ENCODE results near the gene PCNX2. TPM values are rescaled to one million over a fixed set of nuclear protein-coding genes. Genes with fewer than 3 reads are reported as not detected.
A peak's percentile ranks its signal among the peaks of the same experiment; 100 is the strongest.

PCNX2 gene
- total RNA-seq, 2 experiments from 2014 or later: 11.5 to 12.2 TPM

- Mint-ChIP-seq H3K27me3 (ENCODE audit: low read depth) (no peaks in the 10 kb centered on the region), H3K36me3 (ENCODE audit: low read depth) (peaks cover 11% of the 10 kb centered on the region), H3K4me1 (ENCODE audit: low read depth) (no peaks in the 10 kb centered on the region), H3K4me3 (no peak overlapping the region), H3K27ac (no peak overlapping the region), H3K9me3 (no peaks in the 10 kb centered on the region)
- intact Hi-C loops (cut with micrococcal nuclease): no loop called here
- no peak for DNase-seq
- CTCF ChIA-PET: no interaction called here
Measured at GRCh38 chr1:233237647-233238046, 57.9 kb downstream of the PCNX2 start.

- Mint-ChIP-seq H3K27me3 (ENCODE audit: low read depth) (no peaks in the 10 kb centered on the region), H3K4me3 (no peak overlapping the region), H3K4me1 (ENCODE audit: low read depth) (no peaks in the 10 kb centered on the region), H3K36me3 (ENCODE audit: low read depth) (peaks cover 17% of the 10 kb centered on the region), H3K9me3 (no peaks in the 10 kb centered on the region), H3K27ac (no peak overlapping the region)
- intact Hi-C loops (cut with micrococcal nuclease): no loop called here
- DNase-seq: no peak
- CTCF ChIA-PET: no interaction called here
Measured at GRCh38 chr1:233233508-233234040, 62.0 kb downstream of the PCNX2 start.

DNA sequence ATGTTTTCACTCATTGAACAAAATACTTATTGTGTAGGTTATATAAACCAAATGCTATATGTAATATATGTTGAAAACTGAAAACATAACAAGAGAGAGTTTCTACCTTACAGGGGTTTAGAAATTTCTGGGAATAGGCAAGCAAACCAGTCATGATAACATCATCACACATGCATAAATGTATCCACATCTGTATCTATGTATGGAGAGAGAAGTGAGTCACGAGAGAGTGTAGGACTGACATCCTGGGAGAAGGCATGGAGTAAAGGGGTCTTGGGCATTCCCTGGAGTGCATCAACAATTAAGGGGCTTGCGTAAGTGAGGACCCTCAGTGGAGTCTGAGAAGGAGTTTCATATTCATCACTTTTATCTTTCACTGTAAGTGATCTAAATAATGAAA, 65.5 kb downstream of the PCNX2 start:
- Mint-ChIP-seq H3K27me3 (ENCODE audit: low read depth) (no peaks in the 10 kb centered on the region), H3K36me3 (ENCODE audit: low read depth) (peaks cover 13% of the 10 kb centered on the region)
- intact Hi-C loops (cut with micrococcal nuclease): no loop called here

DNA sequence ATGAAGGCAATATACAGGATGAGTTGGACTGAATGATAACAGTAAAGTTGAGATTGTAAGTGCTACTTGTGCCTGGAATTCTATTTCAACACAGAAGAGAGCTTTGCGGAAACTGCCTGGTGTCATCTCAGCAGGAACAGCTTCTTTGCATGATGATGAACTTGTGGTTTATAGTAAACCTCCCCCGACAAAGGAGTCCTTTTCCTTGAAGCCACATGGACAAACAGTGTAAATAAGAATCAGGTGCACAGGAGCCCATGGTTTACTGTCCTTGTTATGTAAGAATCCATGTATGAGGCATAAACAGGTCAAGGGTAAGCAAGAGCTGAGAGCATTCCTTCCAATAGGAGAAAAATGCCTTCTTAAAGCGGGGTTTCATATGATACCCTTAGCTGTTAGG, 66.2 kb downstream of the PCNX2 start:
- H3K36me3 Mint-ChIP-seq (ENCODE audit: low read depth): peaks cover 13% of the 10 kb centered on the region
- no peak overlapping the region for H3K27ac Mint-ChIP-seq
- no peak overlapping the region for H3K4me3 Mint-ChIP-seq
- intact Hi-C loops (cut with micrococcal nuclease): no loop called here
- H3K9me3 Mint-ChIP-seq: no peaks in the 10 kb centered on the region
- no peaks in the 10 kb centered on the region for H3K4me1 Mint-ChIP-seq (ENCODE audit: low read depth)
- no peaks in the 10 kb centered on the region for H3K27me3 Mint-ChIP-seq (ENCODE audit: low read depth)
- CTCF ChIA-PET: no interaction called here
- DNase-seq: no peak

More for the DNA sequence above, 65.5 kb downstream of the PCNX2 start:
- no peaks in the 10 kb centered on the region for H3K9me3 Mint-ChIP-seq
- CTCF ChIA-PET: no interaction called here
- DNase-seq: no peak
- no peaks in the 10 kb centered on the region for H3K4me1 Mint-ChIP-seq (ENCODE audit: low read depth)
- no peak overlapping the region for H3K4me3 Mint-ChIP-seq
- H3K27ac Mint-ChIP-seq: no peak overlapping the region

GRCh38 chr1:233227930-233228465, 67.5 kb downstream of the PCNX2 start:
- Mint-ChIP-seq H3K36me3 (ENCODE audit: low read depth) (peaks cover 13% of the 10 kb centered on the region), H3K27me3 (ENCODE audit: low read depth) (no peaks in the 10 kb centered on the region), H3K4me1 (ENCODE audit: low read depth) (no peaks in the 10 kb centered on the region), H3K9me3 (no peaks in the 10 kb centered on the region), H3K4me3 (no peak overlapping the region), H3K27ac (no peak overlapping the region)
- no peak for DNase-seq
- CTCF ChIA-PET: no interaction called here
- intact Hi-C loops (cut with micrococcal nuclease): no loop called here

DNA sequence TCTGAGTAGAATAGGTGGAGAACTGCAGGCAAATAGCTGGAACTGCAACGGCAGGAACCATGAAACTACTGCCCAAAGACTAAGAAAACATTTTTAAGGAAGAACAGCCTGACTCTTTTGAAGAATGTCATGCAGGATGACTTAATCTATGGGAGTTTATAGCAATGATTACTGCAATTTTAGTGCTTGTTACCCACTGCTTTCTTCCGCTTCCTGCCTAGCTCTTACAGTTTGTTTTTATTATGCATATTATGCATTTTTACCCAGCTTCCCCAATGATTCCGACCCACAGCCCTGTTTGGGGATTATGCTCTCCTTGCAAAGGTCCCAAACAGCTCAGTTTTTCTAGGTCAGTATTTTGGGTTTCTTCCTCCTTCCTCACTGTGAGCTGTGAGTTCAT, 71.2 kb downstream of the PCNX2 start:
- H3K36me3 Mint-ChIP-seq (ENCODE audit: low read depth): peaks cover 21% of the 10 kb centered on the region
- H3K27ac Mint-ChIP-seq: no peak overlapping the region
- H3K27me3 Mint-ChIP-seq (ENCODE audit: low read depth): no peaks in the 10 kb centered on the region
- CTCF ChIA-PET: no interaction called here
- no peak for DNase-seq
- no peak overlapping the region for H3K4me3 Mint-ChIP-seq
- H3K9me3 Mint-ChIP-seq: no peaks in the 10 kb centered on the region
- intact Hi-C loops (cut with micrococcal nuclease): no loop called here
- H3K4me1 Mint-ChIP-seq (ENCODE audit: low read depth): no peaks in the 10 kb centered on the region

GRCh38 chr1:233217832-233218231, 77.7 kb downstream of the PCNX2 start:
- no peak overlapping the region for H3K4me3 Mint-ChIP-seq
- H3K9me3 Mint-ChIP-seq: no peaks in the 10 kb centered on the region
- intact Hi-C loops (cut with micrococcal nuclease): no loop called here
- no peaks in the 10 kb centered on the region for H3K4me1 Mint-ChIP-seq (ENCODE audit: low read depth)
- no peak for DNase-seq
- no peaks in the 10 kb centered on the region for H3K27me3 Mint-ChIP-seq (ENCODE audit: low read depth)
- no peak overlapping the region for H3K27ac Mint-ChIP-seq
- CTCF ChIA-PET: no interaction called here
- H3K36me3 Mint-ChIP-seq (ENCODE audit: low read depth): peaks cover 17% of the 10 kb centered on the region

DNA sequence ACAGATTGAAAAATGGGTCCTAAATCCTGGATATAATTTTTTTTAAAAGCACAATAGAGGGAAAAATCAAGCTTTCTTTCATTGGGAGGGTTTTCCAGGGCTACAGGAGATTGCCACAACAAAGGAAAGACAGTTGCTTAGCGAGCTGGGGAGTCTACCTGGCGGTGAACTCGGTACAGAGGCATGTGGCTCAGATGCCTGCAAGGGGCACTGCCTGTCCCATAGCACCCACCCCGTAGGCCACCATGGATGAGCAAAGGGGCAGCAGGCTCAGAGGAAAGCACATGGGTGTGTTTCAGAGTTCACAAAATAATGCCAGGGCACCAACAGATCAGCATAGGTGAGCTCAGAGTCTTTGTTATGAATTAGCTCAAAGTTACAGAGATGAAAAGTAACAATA, 79.5 kb downstream of the PCNX2 start:
- H3K9me3 Mint-ChIP-seq: no peaks in the 10 kb centered on the region
- no peak overlapping the region for H3K4me3 Mint-ChIP-seq
- H3K27ac Mint-ChIP-seq: no peak overlapping the region
- H3K36me3 Mint-ChIP-seq (ENCODE audit: low read depth): peaks cover 18% of the 10 kb centered on the region
- no peak for DNase-seq
- no peaks in the 10 kb centered on the region for H3K27me3 Mint-ChIP-seq (ENCODE audit: low read depth)
- H3K4me1 Mint-ChIP-seq (ENCODE audit: low read depth): no peaks in the 10 kb centered on the region
- CTCF ChIA-PET: interaction anchor here (0.6 to 1.0 kb wide), 2 partner anchors 10 to 721 kb away, joined by 3 read pairs; no protein-coding TSS in a partner anchor
- intact Hi-C loops (cut with micrococcal nuclease): no loop called here

DNA sequence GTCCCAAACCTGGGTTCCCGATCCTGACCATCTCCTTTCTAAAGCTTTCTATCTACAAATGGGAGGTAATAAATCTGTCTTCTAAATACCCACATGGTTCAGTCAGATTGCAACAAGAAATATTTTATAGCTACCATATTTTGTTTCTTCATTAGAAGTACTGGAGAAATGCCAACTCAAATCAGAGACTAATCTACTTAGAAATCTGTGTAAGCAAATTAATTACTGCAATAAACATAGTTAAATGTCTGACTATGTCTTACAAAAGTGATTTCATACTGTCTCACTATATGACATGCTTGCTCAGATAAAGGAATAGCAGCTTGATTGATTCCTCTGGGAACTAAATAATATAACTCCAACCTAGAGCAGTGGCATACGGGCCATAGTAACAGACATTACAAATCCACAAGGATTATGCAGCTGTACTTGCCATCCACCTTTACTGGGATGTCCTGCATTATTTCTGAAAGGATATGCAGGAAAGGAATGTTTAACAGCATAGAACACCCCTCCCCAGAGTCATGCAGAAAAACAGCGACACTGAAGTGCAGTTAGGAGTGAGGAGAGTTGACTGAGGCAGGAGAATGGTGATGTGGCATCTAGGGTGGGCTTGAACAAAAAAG, 80.3 kb downstream of the PCNX2 start:
- Mint-ChIP-seq H3K27me3 (ENCODE audit: low read depth) (no peaks in the 10 kb centered on the region), H3K4me1 (ENCODE audit: low read depth) (no peaks in the 10 kb centered on the region), H3K27ac (no peak overlapping the region), H3K4me3 (no peak overlapping the region), H3K36me3 (ENCODE audit: low read depth) (peaks cover 13% of the 10 kb centered on the region), H3K9me3 (no peaks in the 10 kb centered on the region)
- no peak for DNase-seq
- CTCF ChIA-PET: interaction anchor here (0.6 to 1.0 kb wide), 2 partner anchors 10 to 722 kb away, joined by 3 read pairs; no protein-coding TSS in a partner anchor
- intact Hi-C loops (cut with micrococcal nuclease): no loop called here

GRCh38 chr1:233211595-233211994, 83.9 kb downstream of the PCNX2 start:
- DNase-seq: no peak
- CTCF ChIA-PET: no interaction called here
- H3K4me3 Mint-ChIP-seq: no peak overlapping the region

GRCh38 chr1:233211106-233211505, 84.4 kb downstream of the PCNX2 start:
- Mint-ChIP-seq H3K27me3 (ENCODE audit: low read depth) (no peaks in the 10 kb centered on the region), H3K27ac (no peak overlapping the region), H3K4me1 (ENCODE audit: low read depth) (no peaks in the 10 kb centered on the region), H3K36me3 (ENCODE audit: low read depth) (peaks cover 21% of the 10 kb centered on the region), H3K4me3 (no peak overlapping the region), H3K9me3 (no peaks in the 10 kb centered on the region)
- no peak for DNase-seq
- CTCF ChIA-PET: no interaction called here
- intact Hi-C loops (cut with micrococcal nuclease): no loop called here

More at GRCh38 chr1:233211595-233211994, 83.9 kb downstream of the PCNX2 start:
- no peaks in the 10 kb centered on the region for H3K27me3 Mint-ChIP-seq (ENCODE audit: low read depth)
- no peaks in the 10 kb centered on the region for H3K4me1 Mint-ChIP-seq (ENCODE audit: low read depth)
- H3K36me3 Mint-ChIP-seq (ENCODE audit: low read depth): peaks cover 16% of the 10 kb centered on the region
- intact Hi-C loops (cut with micrococcal nuclease): no loop called here
- peak overlapping the region; percentile 39 for H3K27ac Mint-ChIP-seq
- H3K9me3 Mint-ChIP-seq: no peaks in the 10 kb centered on the region

GRCh38 chr1:233209481-233209880, 86.0 kb downstream of the PCNX2 start:
- H3K4me3 Mint-ChIP-seq: no peak overlapping the region
- H3K27ac Mint-ChIP-seq: no peak overlapping the region
- intact Hi-C loops (cut with micrococcal nuclease): no loop called here
- H3K27me3 Mint-ChIP-seq (ENCODE audit: low read depth): no peaks in the 10 kb centered on the region
- H3K4me1 Mint-ChIP-seq (ENCODE audit: low read depth): no peaks in the 10 kb centered on the region
- DNase-seq: no peak
- peaks cover 25% of the 10 kb centered on the region for H3K36me3 Mint-ChIP-seq (ENCODE audit: low read depth)
- H3K9me3 Mint-ChIP-seq: no peaks in the 10 kb centered on the region
- CTCF ChIA-PET: no interaction called here

DNA sequence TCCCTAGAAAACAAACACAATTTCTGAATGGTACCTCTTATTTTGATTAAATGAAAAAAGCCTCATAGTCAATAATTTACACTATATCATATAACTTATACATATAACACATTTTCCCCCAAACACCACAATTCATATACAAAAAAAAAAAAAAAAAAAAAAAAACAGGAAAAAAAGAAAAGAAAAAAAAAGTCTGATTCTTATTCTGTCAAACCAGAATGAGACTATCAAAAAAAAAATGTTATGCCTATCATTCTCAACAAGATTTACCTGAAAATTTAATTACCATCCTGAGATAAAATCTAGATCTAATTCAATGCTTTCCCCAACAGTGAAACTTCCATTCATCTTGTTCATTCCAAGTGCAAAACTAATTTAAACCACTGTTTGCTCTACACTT, 86.8 kb downstream of the PCNX2 start:
- H3K27ac Mint-ChIP-seq: no peak overlapping the region
- H3K4me3 Mint-ChIP-seq: no peak overlapping the region
- DNase-seq: no peak
- intact Hi-C loops (cut with micrococcal nuclease): no loop called here
- H3K4me1 Mint-ChIP-seq (ENCODE audit: low read depth): no peaks in the 10 kb centered on the region
- H3K9me3 Mint-ChIP-seq: no peaks in the 10 kb centered on the region
- no peaks in the 10 kb centered on the region for H3K27me3 Mint-ChIP-seq (ENCODE audit: low read depth)
- H3K36me3 Mint-ChIP-seq (ENCODE audit: low read depth): peaks cover 25% of the 10 kb centered on the region
- CTCF ChIA-PET: no interaction called here

All from activated naive CD4-positive, alpha-beta T cell treated with anti-CD3 and anti-CD28 coated beads for 36 hours (primary cell).